ENCODE data around the gene CHST12.

GRCh38 chr7:2437136-2437535, 33.7 kb downstream of the CHST12 start:
- TF ChIP-seq CTCF (IDR thresholded peaks at IDR 0.05; ENCODE audit: poor library complexity), result no peak
- TF ChIP-seq EZH2 (IDR thresholded peaks at IDR 0.05; ENCODE audit: borderline replicate concordance), result no peak

All from hepatocyte (in vitro differentiated cells).